ENCODE measurements around the gene ANGPTL2.
A peak's percentile ranks its signal among the peaks of the same experiment; 100 is the strongest.

The ANGPTL2 gene

DNA sequence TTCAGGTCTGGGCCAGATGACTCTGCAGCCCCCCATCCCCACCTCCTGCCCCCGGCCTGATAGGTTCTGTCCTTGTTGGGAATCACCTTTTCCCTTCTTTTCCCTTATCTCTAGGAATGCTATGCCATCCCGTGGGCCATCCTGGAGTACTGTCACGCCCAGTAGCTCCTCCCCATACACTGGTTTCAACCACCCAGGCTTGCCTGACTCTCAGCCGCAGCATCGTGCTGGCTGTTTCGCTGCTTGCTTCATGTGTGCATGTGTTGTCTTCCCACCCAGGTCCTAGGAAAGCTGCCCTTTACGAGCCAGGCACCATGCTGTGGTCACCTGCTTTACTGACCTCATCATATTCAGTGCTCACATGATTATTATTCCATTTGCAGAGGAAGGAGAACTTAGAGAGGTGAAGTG lies 71.8 kb downstream of the ANGPTL2 start:
- DNase-seq (ENCODE audit: low read depth, low spot score), result no peak

DNA sequence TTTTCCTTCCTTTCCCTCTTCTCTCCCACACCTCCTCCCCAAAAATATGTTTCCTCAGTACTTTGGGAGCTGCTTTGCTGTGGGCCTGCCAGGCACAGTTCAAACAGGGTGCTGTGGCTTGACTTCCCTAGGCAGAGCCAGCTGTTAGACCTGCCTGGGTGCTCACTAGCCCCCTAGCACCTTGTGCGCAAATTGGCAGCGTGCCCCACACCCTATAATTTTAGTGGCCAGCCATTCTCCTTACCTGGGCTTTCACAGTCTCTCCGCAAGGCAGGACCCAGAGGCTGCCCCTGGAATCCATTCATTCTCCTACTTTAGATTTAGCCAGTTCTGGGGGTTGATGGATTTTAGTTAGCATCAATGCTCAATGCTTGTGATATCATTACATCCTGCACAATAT lies 72.3 kb downstream of the ANGPTL2 start:
- no peak for DNase-seq (ENCODE audit: low read depth, low spot score)

DNA sequence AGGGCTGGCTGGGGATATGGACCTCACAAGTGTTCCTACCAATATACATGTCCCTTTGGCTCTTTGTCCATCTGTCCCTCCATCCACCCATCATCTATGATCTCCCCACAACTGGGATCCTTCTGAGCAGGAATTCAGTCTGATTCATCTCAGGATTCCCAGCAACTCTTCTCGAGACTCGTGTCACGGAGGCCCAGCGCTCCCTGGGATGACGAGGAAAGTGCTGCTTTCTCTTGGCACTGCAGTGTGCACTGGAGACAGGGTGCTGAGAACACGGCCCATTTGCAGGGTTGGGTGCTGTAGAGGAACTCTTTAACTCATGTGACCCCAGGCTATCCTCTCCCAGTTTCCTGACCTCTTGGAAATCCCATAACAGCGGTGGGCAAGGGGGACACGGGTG lies 72.9 kb downstream of the ANGPTL2 start:
- no peak for DNase-seq (ENCODE audit: low read depth, low spot score)

DNA sequence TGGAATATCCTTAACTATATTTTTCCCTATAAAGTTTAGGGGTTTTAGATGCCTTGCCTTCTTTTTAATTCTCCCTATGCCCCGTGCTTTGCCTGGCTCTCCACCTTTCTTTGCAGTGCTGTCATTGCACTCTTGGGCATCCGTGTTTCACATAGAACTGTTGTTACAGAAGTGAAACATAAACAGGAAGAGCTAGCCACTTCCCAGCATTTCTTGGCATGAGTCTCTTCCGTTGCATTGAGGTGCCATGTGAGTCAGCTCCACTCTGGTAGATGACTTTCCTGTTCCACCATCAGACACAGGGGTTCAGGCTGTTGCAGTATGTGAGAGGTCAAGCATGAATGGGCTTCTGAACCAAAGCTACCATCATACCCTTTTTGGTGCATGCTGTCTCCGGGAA lies 73.4 kb downstream of the ANGPTL2 start:
- peak; percentile 73 for DNase-seq (ENCODE audit: low read depth, low spot score)

DNA sequence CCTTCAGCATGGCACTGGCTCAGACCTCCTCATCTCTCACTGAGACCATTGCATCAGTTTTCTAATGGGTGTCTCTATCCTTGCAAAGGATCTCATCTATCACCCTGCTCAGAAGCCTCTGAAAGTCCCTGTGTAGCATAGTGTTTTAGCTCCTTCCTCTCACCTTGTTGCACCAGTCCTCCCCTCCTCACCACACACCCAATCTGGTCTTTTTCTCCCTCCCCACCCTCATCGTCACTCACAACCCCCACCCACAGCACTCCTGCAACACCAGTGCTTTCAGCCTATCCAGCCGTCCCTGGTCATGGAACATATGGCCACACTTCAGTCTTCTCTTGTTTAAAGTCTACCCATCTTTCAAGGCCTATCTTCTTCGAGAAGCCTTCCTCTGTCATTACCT lies 74.5 kb downstream of the ANGPTL2 start:
- no peak for DNase-seq (ENCODE audit: low read depth, low spot score)

DNA sequence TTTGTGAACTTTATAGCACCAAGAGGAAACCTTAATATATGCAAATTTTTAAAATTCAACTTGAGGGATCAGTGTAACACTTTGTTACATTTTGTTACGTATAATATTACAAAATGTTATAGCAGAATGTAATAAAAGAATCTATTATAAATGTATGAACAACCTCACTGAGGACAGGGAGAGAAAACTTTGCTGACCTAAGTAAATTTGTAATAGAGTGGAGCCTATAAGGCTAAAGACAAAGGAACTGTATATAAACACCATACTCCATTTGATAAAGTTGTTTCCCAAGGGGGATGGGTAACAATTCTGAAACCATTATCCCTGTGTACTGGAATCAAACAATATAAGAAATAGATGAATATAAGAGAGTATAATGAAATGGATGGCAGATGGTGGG lies 77.3 kb downstream of the ANGPTL2 start:
- no peak for DNase-seq (ENCODE audit: low read depth, low spot score)

DNA sequence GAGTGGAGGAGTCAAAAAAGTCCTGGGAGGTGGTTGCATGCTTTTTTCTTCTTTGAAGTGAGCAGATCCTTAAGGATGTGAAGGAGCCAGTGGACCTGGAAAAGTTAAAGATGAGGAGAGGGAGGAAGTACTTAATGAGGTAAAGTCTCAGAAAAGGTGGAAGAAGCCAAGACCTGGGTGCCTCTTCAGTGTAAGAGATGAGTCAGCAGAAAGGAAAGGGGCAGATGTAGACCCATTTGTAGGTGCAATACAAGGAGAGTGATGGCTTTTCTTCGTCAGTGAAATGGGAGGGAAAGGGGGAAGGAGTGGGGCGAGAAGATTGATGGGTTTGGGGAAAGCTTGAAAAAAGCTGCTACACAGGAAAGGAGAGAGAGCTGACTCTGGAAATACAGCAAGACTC lies 82.9 kb downstream of the ANGPTL2 start:
- DNase-seq (ENCODE audit: low read depth, low spot score), result no peak

DNA sequence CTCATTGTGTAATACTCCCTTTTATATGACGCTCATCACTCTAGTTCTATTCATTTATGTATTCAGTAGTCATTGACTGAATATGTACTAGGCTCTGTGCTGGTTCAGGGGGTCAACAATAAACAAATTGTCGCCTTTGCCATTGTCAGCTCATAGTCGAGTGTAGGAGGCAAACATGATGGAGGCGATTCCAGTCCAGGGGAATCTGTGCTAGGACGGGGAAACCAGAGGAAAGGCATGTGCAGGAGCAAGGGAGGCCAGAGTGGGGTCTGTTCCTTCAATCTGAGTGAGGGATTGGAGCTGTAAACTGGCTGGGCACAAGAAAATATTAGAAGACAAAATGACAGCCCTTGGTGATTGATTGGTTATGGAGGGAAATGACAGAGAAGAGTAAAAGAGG lies 83.9 kb downstream of the ANGPTL2 start:
- no peak for DNase-seq (ENCODE audit: low read depth, low spot score)

Measured in smooth muscle cell of the brain vasculature (primary cell).